Heart left ventricle (tissue), 16 donors: ENCODE results near the gene BMPER. TPM values are rescaled to one million over a fixed set of nuclear protein-coding genes. Genes with fewer than 3 reads are reported as not detected.

Experiments used
- ATAC-seq, 4 donors: fragments of 200-7000 bp; cut with Tn5 transposase; one replicate each; pipeline ENCODE4 v1.9.1; 2020 to 2022; ENCODE audit warnings: moderate library complexity in 4 of 4, mild to moderate bottlenecking in 3 of 4, moderate number of reproducible peaks in 1 of 4
- DNase-seq, 5 donors: peaks; one replicate each; pipeline ENCODE4 v3.0.0-alpha.2; 2020
- H3K27ac ChIP-seq, 12 donors: fragments of 200-600 bp; sonication (generic) in 4 of 12; one replicate each; pipeline versions ENCODE4 v1.5.0 to v1.8.0; 2016 to 2022; ENCODE audit warnings: mild to moderate bottlenecking in 2 of 12
- H3K27me3 ChIP-seq, 9 donors: fragments of 200-600 bp; sonication (generic) in 2 of 9; one replicate each; pipeline versions ENCODE4 v1.5.1 to v1.8.0; 2016 to 2022; ENCODE audit warnings: mild to moderate bottlenecking in 3 of 9
- H3K36me3 ChIP-seq, 9 donors: fragments of 200-600 bp; sonication (generic) in 2 of 9; one replicate each; pipeline versions ENCODE4 v1.5.0 to v1.8.0; 2018 to 2022; ENCODE audit warnings: mild to moderate bottlenecking in 2 of 9
- H3K4me1 ChIP-seq, 12 donors: fragments of 200-600 bp; sonication (generic) in 4 of 12; one replicate each; pipeline versions ENCODE4 v1.5.0 to v1.8.0; 2016 to 2022; ENCODE audit warnings: mild to moderate bottlenecking in 3 of 12
- H3K4me3 ChIP-seq, 12 donors: fragments of 200-600 bp; sonication (generic) in 4 of 12; one replicate each; pipeline versions ENCODE4 v1.5.0 to v1.8.0; 2017 to 2022; ENCODE audit warnings: mild to moderate bottlenecking in 9 of 12, moderate library complexity in 4 of 12
- H3K9me3 ChIP-seq, 12 donors: fragments of 200-600 bp; sonication (generic) in 4 of 12; one replicate each; pipeline versions ENCODE4 v1.5.0 to v1.8.0; 2016 to 2022; ENCODE audit warnings: mild to moderate bottlenecking in 1 of 12
- POLR2A ChIP-seq, 2 donors: fragments of 450-650 bp; IDR thresholded peaks; one replicate each; pipeline ENCODE4 v1.6.1; 2017; ENCODE audit warnings: antibody characterized with exemption in 2 of 2, mild to moderate bottlenecking in 2 of 2, moderate library complexity in 2 of 2
- WGBS, 4 donors: extraction: QIAGEN DNeasy Blood & Tissue Kit in 2 of 4; methylation state at CpG; one replicate each; pipeline versions ENCODE4 v1.1.5 to v1.1.7; 2013 to 2018; 5-methylcytosine and 5-hydroxymethylcytosine counted together
- intact Hi-C, 10 donors: fragments of 100-400 bp; cut with DNase I; formaldehyde crosslinking; loops; one replicate each; pipeline versions ENCODE4 v1.11.1 to v1.14.2; 2022
- polyA plus RNA-seq, 2 donors: library from polyadenylated mRNA; stranded (reverse); fragments of 200-250 nt; gene quantifications; one replicate each; pipeline ENCODE4 v1.2.3, GENCODE V29; 2013
- total RNA-seq, 9 donors: library from RNA; depleted of rRNA in 2 of 9; stranded (reverse); fragments of >200 nt in 2 of 9; fragmentation: NEBNext Ultra II Directional in 3 of 9; extraction: Animal tissue kit (Norgen Biotek cat#: 25700) in 3 of 9; gene quantifications; one replicate each; pipeline versions ENCODE4 v1.1.0 to v1.2.4, GENCODE V29; 2016 to 2023
- TF ChIP-seq, protein P1 (sequence below), 12 donors: fragments of 200-600 bp; sonication (generic) in 4 of 12; IDR thresholded peaks; one replicate each; pipeline versions ENCODE4 v1.5.0 to v1.8.0; 2018 to 2022; ENCODE audit warnings: antibody characterized with exemption in 12 of 12, mild to moderate bottlenecking in 5 of 12
- donor health status: ischemic (EF 13 %, LVEDD 7.1; RV severe dilation, severe dysfunction).
- donor health status: healthy with polysubstance abuse.
- donor health status: DM: no; HTN: yes; CAD: no.
- donor health status: DM: no; HTN: no; CAD: no.
- donor health status: ischemic (EF 25% LVEDD 6.9; RV normal size, moderate dysfunction).
- donor health status: ischemic (EF 25% LVEDD 5.7; RV mildly dilated, moderate dysfunction).
- donor health status: healthy.
- donor health status: DM: yes; HTN: yes; CAD: no.
- donor health status: ischemic (EF 35%, LVEDD 5.7; RV mildly dilated, moderate dysfunction).
- donor health status: nonischemic (EF 11% LVEDD 7.7; RV severe dilation, severe dysfunction).
- donor health status: DM: yes; HTN: yes; CAD: no.
- donor health status: PGD.
- donor health status: ischemic (EF 29% LVEDD 5.4; RV normal size, mild dysfunction).
- donor health status: nonischemic (EF 23%, LVEDD 6.1; RV moderate dilation, normal function).

BMPER gene
- total and polyA plus RNA-seq, 11 donors, result 0.05 to 4.2 (median 0.85) TPM

DNA sequence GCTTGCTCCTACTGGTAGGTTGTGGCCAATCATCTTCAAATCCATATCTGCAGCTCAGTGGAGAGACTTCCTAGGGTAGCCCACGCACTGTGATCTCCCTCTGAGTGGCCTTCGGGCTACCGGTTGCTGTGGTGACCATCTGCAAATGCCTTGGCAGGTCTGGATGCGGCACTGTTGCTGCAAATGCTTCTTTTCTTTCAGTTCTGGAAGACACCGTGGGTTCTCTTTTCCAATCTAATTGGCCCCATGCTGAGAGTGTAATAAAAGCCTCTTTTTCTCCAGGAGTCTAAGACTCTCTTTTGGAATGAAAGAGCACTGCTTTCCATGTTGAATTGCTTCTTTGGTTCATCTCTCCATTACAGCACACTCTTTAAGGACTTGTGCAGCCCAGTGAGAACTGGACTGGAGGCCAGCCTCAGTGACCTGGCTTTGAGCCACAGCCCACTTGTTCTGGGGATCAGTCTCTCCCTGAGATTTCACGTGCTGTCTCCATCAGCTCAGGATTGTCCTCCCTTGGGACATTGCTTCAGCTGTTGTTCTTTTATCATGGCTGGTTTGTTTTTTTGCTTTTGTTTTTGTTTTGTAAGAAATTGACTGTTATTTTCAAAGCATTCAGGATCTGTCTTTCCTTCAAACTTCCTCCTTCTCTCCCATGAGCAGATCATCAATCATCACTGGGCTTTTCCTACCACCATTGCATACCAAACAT lies 286.6 kb downstream of the BMPER start:
- no peak overlapping the region for H3K27ac ChIP-seq
- no peak for TF ChIP-seq POLR2A (IDR thresholded peaks at IDR 0.05)
- TF ChIP-seq, protein P1, sequence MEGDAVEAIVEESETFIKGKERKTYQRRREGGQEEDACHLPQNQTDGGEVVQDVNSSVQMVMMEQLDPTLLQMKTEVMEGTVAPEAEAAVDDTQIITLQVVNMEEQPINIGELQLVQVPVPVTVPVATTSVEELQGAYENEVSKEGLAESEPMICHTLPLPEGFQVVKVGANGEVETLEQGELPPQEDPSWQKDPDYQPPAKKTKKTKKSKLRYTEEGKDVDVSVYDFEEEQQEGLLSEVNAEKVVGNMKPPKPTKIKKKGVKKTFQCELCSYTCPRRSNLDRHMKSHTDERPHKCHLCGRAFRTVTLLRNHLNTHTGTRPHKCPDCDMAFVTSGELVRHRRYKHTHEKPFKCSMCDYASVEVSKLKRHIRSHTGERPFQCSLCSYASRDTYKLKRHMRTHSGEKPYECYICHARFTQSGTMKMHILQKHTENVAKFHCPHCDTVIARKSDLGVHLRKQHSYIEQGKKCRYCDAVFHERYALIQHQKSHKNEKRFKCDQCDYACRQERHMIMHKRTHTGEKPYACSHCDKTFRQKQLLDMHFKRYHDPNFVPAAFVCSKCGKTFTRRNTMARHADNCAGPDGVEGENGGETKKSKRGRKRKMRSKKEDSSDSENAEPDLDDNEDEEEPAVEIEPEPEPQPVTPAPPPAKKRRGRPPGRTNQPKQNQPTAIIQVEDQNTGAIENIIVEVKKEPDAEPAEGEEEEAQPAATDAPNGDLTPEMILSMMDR (IDR thresholded peaks at IDR 0.05), result no peak

DNA sequence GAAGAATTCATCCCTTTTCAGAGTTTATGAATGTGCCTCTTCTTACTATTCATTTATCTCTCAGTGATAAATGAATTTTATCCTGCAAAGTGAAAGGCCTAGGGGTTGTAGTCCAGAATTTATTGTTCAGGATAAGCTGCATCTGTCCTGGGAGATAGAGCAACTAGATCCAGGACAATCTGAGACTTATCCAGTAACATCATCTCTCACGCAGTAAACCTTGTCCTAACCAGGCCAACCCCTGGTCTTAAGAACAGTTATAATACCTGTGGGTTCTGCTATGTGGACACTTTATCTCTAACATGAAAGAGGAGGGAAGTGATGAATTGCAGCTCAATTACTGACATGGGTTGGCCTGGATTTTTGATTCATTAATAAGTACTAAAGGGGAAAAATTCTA lies 287.6 kb downstream of the BMPER start:
- Histone ChIP-seq H3K36me3 (no peaks in the 10 kb centered on the region), H3K4me1 (no peaks in the 10 kb centered on the region), H3K9me3 (no peaks in the 10 kb centered on the region), H3K4me3 (no peak overlapping the region), H3K27me3 (no peaks in the 10 kb centered on the region), H3K27ac (no peak overlapping the region)
- no peak for DNase-seq
- intact Hi-C loops, result no loop called here
- 97 to 100% (median 99%) methylated on average over 1 of the region's 1 CpG for WGBS, 4 donors
- ATAC-seq, result no peak
- TF ChIP-seq, protein P1 (IDR thresholded peaks at IDR 0.05), result no peak

More for the DNA sequence above, 286.6 kb downstream of the BMPER start:
- intact Hi-C loops, result no loop called here
- ATAC-seq, result no peak
- WGBS, 4 donors, result 67 to 88% (median 80%) methylated on average over 6 of the region's 6 CpGs
- no peaks in the 10 kb centered on the region for H3K36me3 ChIP-seq
- DNase-seq, result no peak
- no peak overlapping the region for H3K4me3 ChIP-seq
- no peaks in the 10 kb centered on the region for H3K27me3 ChIP-seq
- no peaks in the 10 kb centered on the region for H3K4me1 ChIP-seq
- H3K9me3 ChIP-seq, result no peaks in the 10 kb centered on the region

DNA sequence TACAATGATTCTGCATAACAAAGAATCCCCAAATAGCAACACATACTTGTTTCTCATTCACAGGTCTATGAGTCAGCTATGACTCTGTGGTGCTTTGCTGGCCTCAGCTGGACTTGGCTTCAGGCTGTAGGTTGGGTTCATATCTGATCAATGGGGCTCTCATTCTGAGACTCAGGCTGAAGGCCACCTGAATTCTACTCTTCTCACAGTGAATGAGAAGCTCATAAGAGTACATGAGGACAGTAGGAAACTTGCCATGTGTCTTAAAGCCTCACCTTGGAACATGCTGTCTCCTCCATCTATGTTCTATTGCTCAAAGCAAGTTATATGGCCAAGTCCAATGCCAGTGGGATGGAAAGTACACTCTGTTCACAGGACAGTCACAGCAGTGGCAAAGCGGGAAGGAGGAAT lies 292.9 kb downstream of the BMPER start:
- intact Hi-C loops, result no loop called here
- DNase-seq (no peak), ATAC-seq (no peak)
- Histone ChIP-seq H3K9me3 (no peaks in the 10 kb centered on the region), H3K4me1 (no peaks in the 10 kb centered on the region), H3K27me3 (no peaks in the 10 kb centered on the region), H3K27ac (no peak overlapping the region), H3K4me3 (no peak overlapping the region), H3K36me3 (no peaks in the 10 kb centered on the region)
- 90 to 97% (median 94%) methylated on average over 1 of the region's 1 CpG for WGBS, 4 donors
- TF ChIP-seq POLR2A (IDR thresholded peaks at IDR 0.05), result no peak
- TF ChIP-seq, protein P1 (IDR thresholded peaks at IDR 0.05), result no peak
